Endodermal cell (in vitro differentiated cells): ENCODE measurements around the gene CCDC170. TPM values are rescaled to one million over a fixed set of nuclear protein-coding genes. Genes with fewer than 3 reads are reported as not detected.

ENCODE experiments used
- DNase-seq: peaks from one replicate; pipeline ENCODE4 v3.0.0-alpha.2; 2017
- H3K27ac ChIP-seq: 2 replicates; pipeline ENCODE4 v1.5.1; 2013; ENCODE audit warnings: mild to moderate bottlenecking, low read depth, low read length, moderate library complexity
- H3K27me3 ChIP-seq: 2 replicates; pipeline ENCODE4 v1.6.1; 2013; ENCODE audit warnings: mild to moderate bottlenecking, low read length, moderate library complexity; ENCODE audit not compliant: insufficient read depth, control insufficient read depth, poor library complexity, severe bottlenecking
- H3K36me3 ChIP-seq: 2 replicates; pipeline ENCODE4 v1.7.0; 2013; ENCODE audit warnings: mild to moderate bottlenecking, low read length, moderate library complexity; ENCODE audit not compliant: control insufficient read depth, insufficient read depth
- H3K4me1 ChIP-seq: one replicate; pipeline ENCODE4 v1.7.0; 2013; ENCODE audit warnings: low read length; ENCODE audit not compliant: control insufficient read depth, insufficient read depth
- H3K4me3 ChIP-seq: 2 replicates; pipeline ENCODE4 v1.5.1; 2013; ENCODE audit warnings: mild to moderate bottlenecking, low read length, moderate library complexity
- H3K9ac ChIP-seq: 2 replicates; pipeline ENCODE4 v1.6.1; 2013; ENCODE audit warnings: mild to moderate bottlenecking, low read length, moderate library complexity; ENCODE audit not compliant: poor library complexity, severe bottlenecking; ENCODE audit errors: extremely low read depth
- H3K9me3 ChIP-seq: 2 replicates; pipeline ENCODE4 v1.6.1; 2013; ENCODE audit warnings: mild to moderate bottlenecking, low read length, moderate library complexity; ENCODE audit not compliant: control insufficient read depth
- H3K27ac Mint-ChIP-seq: 2 replicates; pipeline ENCODE4 v1.8.0; 2020; ENCODE audit warnings: mixed read lengths
- H3K27me3 Mint-ChIP-seq: 2 replicates; pipeline ENCODE4 v1.8.0; 2021; ENCODE audit warnings: mild to moderate bottlenecking, mixed read lengths; ENCODE audit not compliant: insufficient read depth
- H3K36me3 Mint-ChIP-seq: 2 replicates; pipeline ENCODE4 v1.8.0; 2020; ENCODE audit warnings: low read depth, mixed read lengths
- H3K4me1 Mint-ChIP-seq: 2 replicates; pipeline ENCODE4 v1.8.0; 2020; ENCODE audit warnings: mixed read lengths
- H3K4me3 Mint-ChIP-seq: 2 replicates; pipeline ENCODE4 v1.8.0; 2020; ENCODE audit warnings: mild to moderate bottlenecking, moderate library complexity, mixed read lengths
- H3K9me3 Mint-ChIP-seq: 2 replicates; pipeline ENCODE4 v1.8.0; 2020; ENCODE audit warnings: mild to moderate bottlenecking, mixed read lengths
- WGBS, 2 experiments: methylation state at CpG; one replicate each; pipeline versions ENCODE4 v1.1.5 to v1.1.7; 2013; ENCODE audit warnings: missing lambda C conversion rate in 2 of 2, mixed read lengths in 1 of 2; ENCODE audit not compliant: insufficient coverage in 1 of 2, insufficient read length in 1 of 2; 5-methylcytosine and 5-hydroxymethylcytosine counted together
- total RNA-seq, 2 donors: library from RNA; stranded (reverse); fragmentation: NEBNext Ultra II Directional in 1 of 2; extraction: Animal tissue kit (Norgen Biotek cat#: 25700) in 1 of 2; gene quantifications; 2 replicates in 1 of 2; 3 replicates in 1 of 2; pipeline ENCODE4 v1.2.1, GENCODE V29; 2021
- TF ChIP-seq, protein P1 (sequence below): fragments of 200-600 bp; sonication (generic); conservative IDR thresholded peaks from 2 replicates; pipeline ENCODE4 v1.5.0; 2021; ENCODE audit warnings: antibody characterized with exemption, mild to moderate bottlenecking

The CCDC170 gene
- total RNA-seq, 2 donors from 2014 or later = 2.2 to 4.1 TPM

DNA sequence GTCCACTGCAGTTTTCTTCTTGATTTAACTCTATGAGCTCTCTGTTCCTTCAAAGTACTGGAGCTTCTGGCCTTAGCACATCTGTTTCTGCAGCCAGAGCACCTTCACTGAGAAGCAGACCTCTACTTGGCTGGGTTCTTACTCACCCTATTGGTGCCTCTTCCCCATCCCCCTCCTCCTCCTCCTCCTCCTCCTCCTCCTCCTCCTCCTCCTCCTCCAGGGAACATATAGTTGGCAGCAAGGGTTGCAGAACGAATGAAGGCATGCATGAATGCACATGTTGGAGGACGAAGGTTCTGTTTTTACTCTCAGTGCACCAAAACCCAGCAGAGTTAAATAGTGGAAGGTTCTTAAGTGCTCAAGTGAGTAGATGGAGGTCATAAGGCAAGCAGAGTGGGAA lies 172.7 kb downstream of the CCDC170 start:
- WGBS, 2 experiments = 81 to 86% methylated on average over 1 to 2 of the region's 2 CpGs
- H3K4me3 Mint-ChIP-seq = no peak overlapping the region

DNA sequence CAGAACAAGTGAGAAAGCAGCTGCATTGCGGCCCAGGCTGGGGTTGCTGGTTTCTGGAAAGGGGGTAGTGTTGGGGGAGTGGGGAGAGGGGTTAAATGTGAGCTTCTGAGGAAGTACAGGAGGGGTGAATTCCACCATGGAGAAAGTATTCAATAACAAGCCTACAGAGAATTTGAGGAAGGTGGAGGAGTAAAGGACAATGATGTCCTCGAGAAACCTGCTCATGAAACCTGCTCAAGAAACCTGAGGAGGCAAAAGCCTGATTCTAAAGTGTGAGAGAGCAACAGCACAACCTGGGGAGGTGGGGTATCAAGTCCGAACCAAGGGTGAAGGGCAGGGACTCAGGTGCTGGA lies 175.4 kb downstream of the CCDC170 start:
- Mint-ChIP-seq H3K9me3 (peaks cover 7% of the 10 kb centered on the region), H3K4me1 (peaks cover 3% of the 10 kb centered on the region), H3K36me3 (peaks cover 3% of the 10 kb centered on the region), H3K4me3 (no peak overlapping the region), H3K27ac (no peak overlapping the region), H3K27me3 (no peaks in the 10 kb centered on the region)
- H3K9ac ChIP-seq = no peak overlapping the region
- H3K36me3 ChIP-seq = no peaks in the 10 kb centered on the region
- TF ChIP-seq, protein P1, sequence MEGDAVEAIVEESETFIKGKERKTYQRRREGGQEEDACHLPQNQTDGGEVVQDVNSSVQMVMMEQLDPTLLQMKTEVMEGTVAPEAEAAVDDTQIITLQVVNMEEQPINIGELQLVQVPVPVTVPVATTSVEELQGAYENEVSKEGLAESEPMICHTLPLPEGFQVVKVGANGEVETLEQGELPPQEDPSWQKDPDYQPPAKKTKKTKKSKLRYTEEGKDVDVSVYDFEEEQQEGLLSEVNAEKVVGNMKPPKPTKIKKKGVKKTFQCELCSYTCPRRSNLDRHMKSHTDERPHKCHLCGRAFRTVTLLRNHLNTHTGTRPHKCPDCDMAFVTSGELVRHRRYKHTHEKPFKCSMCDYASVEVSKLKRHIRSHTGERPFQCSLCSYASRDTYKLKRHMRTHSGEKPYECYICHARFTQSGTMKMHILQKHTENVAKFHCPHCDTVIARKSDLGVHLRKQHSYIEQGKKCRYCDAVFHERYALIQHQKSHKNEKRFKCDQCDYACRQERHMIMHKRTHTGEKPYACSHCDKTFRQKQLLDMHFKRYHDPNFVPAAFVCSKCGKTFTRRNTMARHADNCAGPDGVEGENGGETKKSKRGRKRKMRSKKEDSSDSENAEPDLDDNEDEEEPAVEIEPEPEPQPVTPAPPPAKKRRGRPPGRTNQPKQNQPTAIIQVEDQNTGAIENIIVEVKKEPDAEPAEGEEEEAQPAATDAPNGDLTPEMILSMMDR = no peak
- H3K4me1 ChIP-seq = no peaks in the 10 kb centered on the region
- WGBS, 2 experiments = 91 to 100% methylated on average over 1 to 3 of the region's 3 CpGs
- no peak for DNase-seq
- H3K9me3 ChIP-seq = peaks cover 5% of the 10 kb centered on the region
- no peaks in the 10 kb centered on the region for H3K27me3 ChIP-seq
- no peak overlapping the region for H3K27ac ChIP-seq
- no peak overlapping the region for H3K4me3 ChIP-seq

More for the DNA sequence above, 172.7 kb downstream of the CCDC170 start:
- Mint-ChIP-seq H3K36me3 (peaks cover 3% of the 10 kb centered on the region), H3K27me3 (no peaks in the 10 kb centered on the region), H3K9me3 (peaks cover 7% of the 10 kb centered on the region), H3K27ac (no peak overlapping the region), H3K4me1 (peaks cover 18% of the 10 kb centered on the region)
- Histone ChIP-seq H3K9me3 (peaks cover 5% of the 10 kb centered on the region), H3K4me1 (no peaks in the 10 kb centered on the region), H3K9ac (no peak overlapping the region), H3K36me3 (no peaks in the 10 kb centered on the region), H3K27me3 (no peaks in the 10 kb centered on the region), H3K27ac (no peak overlapping the region), H3K4me3 (no peak overlapping the region)
- DNase-seq = no peak
- TF ChIP-seq, protein P1 = no peak

DNA sequence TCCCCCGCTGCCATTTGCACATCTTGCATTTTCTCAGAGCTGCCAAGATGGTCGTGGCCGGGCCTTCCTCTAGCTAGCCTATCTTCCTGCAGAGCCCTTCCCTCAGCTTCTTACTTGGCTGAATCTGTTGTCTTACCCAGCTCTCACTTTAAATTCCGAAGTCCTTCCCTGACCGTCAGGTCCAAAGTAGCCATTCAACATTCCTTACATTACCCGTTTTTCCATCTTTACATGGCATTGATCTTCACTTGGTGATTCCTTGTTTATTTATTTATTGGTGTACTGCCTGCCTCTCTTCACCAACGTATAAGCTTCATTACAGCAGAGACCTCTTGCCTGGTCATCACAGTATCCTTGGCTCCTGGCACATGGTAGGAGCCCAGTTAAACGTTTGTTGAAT lies 176.3 kb downstream of the CCDC170 start:
- Mint-ChIP-seq H3K27ac (no peak overlapping the region), H3K36me3 (peaks cover 3% of the 10 kb centered on the region), H3K9me3 (peaks cover 7% of the 10 kb centered on the region), H3K4me1 (peaks cover 2% of the 10 kb centered on the region), H3K4me3 (no peak overlapping the region), H3K27me3 (no peaks in the 10 kb centered on the region)
- no peak for DNase-seq
- peaks cover 5% of the 10 kb centered on the region for H3K9me3 ChIP-seq
- H3K36me3 ChIP-seq = no peaks in the 10 kb centered on the region
- H3K27me3 ChIP-seq = no peaks in the 10 kb centered on the region
- 93 to 100% methylated on average over 5 to 8 of the region's 8 CpGs for WGBS, 2 experiments
- H3K27ac ChIP-seq = no peak overlapping the region
- TF ChIP-seq, protein P1 = no peak
- H3K4me1 ChIP-seq = no peaks in the 10 kb centered on the region
- H3K4me3 ChIP-seq = no peak overlapping the region
- no peak overlapping the region for H3K9ac ChIP-seq

Other genes starting within 250 kb of the CCDC170 start
- gene ZBTB2, start 102.5 kb upstream of the CCDC170 start, total RNA-seq = 10 to 100 TPM; 11.4 to 15.2 TPM
- 10 to 100 TPM; 40.8 to 45.4 TPM for gene RMND1, start 41.9 kb upstream of the CCDC170 start, total RNA-seq